Measurements from ENCODE around the gene MYO1C.

MYO1C gene

GRCh38 chr17:1470071-1470754 is 22.3 kb downstream of the MYO1C start:
- no peak for TF ChIP-seq CTCF (conservative IDR thresholded peaks at IDR 0.05; ENCODE audit: control insufficient read depth, insufficient read depth, low read depth, low read length)
- DNase-seq (ENCODE audit: low read depth), result no peak
- H3K4me3 ChIP-seq (ENCODE audit: control insufficient read depth, low read depth, low read length), result no peak overlapping the region

- no peak for TF ChIP-seq CTCF (conservative IDR thresholded peaks at IDR 0.05; ENCODE audit: control insufficient read depth, insufficient read depth, low read depth, low read length)
- DNase-seq (ENCODE audit: low read depth), result no peak
- H3K4me3 ChIP-seq (ENCODE audit: control insufficient read depth, low read depth, low read length), result no peak overlapping the region
Measured at GRCh38 chr17:1469231-1469852, 23.1 kb downstream of the MYO1C start.

DNA sequence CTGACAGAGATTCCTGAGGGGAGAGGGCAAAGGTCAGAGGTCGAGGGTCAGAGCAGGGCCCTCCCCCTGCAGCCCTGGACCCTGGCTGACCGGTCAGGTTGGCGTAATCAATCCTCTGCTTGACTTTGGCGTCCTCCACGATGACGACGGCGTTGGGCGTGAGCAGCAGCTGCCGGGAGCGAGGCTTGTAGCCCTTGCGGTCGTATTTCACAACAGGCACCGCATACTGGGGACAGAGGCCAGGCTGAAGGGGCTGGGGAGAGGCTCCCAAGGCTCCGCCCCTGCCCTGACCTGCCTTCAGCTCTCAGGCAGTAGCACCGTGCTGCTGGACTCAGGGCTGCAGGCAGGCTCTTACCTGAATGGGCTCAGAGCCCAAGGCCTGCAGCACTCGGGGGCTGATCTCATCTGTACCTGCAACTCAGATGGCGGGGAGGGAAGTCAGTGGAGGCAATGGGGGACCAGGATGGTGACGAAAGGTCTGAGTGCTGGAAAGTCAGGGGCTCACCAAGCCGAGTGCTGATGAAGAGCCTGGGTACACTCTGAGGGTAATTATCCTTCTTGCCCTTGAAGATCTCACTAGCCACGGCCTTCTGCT is 24.5 kb downstream of the MYO1C start:
- H3K4me3 ChIP-seq (ENCODE audit: control insufficient read depth, low read depth, low read length), result no peak overlapping the region
- TF ChIP-seq CTCF (conservative IDR thresholded peaks at IDR 0.05; ENCODE audit: control insufficient read depth, insufficient read depth, low read depth, low read length), result no peak
- peak; percentile 60 for DNase-seq (ENCODE audit: low read depth)

DNA sequence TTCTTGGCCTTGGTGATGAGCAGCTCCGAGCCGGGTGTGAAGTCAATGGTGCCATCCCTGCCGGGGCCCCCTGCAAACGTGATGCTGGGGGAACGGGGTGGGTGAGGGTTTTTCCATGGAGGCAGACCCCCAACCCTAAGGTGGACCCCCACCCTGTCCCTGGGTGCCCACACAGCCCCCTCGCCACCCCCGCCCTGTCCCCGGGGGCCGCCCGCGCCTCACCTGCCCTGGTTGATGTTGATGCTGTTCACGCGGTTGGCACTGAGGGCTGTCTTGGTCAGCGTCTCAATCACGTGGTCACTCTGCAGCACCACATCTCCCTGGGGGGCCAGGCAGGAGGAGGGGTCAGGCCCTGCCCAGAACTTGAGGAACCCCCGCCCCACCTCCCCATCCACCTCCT is 25.2 kb downstream of the MYO1C start:
- no peak for TF ChIP-seq CTCF (conservative IDR thresholded peaks at IDR 0.05; ENCODE audit: control insufficient read depth, insufficient read depth, low read depth, low read length)
- H3K4me3 ChIP-seq (ENCODE audit: control insufficient read depth, low read depth, low read length), result no peak overlapping the region
- DNase-seq (ENCODE audit: low read depth), result no peak

- no peak for TF ChIP-seq CTCF (conservative IDR thresholded peaks at IDR 0.05; ENCODE audit: control insufficient read depth, insufficient read depth, low read depth, low read length)
- no peak overlapping the region for H3K4me3 ChIP-seq (ENCODE audit: control insufficient read depth, low read depth, low read length)
- DNase-seq (ENCODE audit: low read depth), result no peak
Measured at GRCh38 chr17:1464186-1464585, 28.3 kb downstream of the MYO1C start.

DNA sequence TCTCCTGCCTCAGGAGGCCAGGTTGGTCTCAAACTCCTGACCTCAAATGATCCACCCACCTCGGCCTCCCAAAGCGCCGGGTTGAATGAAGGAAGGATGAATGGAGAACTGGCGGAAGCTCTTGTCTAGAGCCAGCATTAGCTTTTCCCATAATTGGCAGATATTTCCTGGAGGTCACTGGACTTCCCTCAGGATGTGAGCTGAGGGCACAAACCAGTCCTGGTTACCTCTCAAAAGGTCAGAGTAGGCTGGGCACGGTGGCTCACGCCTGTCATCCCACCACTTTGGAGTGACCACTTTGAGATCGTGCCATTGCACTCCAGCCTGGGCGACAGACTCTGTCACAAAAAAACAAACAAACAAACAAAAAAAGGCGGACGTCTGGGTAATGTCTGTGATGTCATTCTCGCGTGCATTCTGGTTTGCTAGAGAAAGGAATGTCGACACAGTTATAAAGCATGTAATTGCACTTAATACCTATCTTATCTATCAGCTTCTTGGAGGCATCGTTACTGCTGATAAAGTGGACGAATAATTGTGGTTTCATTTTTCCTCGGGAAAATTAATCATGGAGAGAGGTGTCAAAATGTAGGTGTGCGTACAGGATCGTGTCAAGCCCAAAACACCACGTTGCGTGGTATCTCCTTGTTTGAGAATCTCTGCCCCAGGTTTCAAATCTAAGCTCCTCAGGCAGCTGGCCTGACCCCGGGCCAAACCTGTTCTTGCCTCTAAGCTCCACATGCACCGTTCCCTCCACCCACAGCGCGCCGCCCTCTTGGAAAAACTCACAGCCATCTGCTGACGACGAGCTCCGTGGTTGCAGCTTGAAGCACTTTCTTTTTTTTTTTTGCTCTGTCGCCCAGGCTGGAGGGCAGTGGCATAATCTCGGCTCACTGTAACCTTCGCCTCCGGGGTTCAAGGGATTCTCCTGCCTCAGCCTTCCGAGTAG is 30.0 kb downstream of the MYO1C start:
- no peak for TF ChIP-seq CTCF (conservative IDR thresholded peaks at IDR 0.05; ENCODE audit: control insufficient read depth, insufficient read depth, low read depth, low read length)
- no peak overlapping the region for H3K4me3 ChIP-seq (ENCODE audit: control insufficient read depth, low read depth, low read length)
- DNase-seq (ENCODE audit: low read depth), result peak; percentile 16
